ENCODE data around the gene RTEL1.

DNA sequence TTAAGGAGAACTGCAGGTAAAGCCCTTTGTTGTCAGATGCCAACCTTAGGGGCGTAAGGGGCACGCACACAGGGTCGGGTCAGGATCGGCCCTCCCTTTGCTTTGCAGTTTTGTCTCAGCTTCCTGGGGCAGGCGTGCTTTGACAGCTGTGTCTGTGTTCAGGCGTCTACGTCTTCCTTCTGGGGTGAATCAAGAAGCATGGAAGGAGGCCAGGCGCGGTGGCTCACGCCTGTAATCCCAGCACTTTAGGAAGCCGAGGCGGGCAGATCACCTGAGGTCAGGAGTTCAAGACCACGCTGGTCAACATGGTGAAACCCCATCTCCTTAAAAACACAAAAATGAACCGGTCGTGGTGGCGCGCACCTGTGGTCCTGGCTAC lies 51.0 kb downstream of the RTEL1 start:
- TF ChIP-seq, protein P1, sequence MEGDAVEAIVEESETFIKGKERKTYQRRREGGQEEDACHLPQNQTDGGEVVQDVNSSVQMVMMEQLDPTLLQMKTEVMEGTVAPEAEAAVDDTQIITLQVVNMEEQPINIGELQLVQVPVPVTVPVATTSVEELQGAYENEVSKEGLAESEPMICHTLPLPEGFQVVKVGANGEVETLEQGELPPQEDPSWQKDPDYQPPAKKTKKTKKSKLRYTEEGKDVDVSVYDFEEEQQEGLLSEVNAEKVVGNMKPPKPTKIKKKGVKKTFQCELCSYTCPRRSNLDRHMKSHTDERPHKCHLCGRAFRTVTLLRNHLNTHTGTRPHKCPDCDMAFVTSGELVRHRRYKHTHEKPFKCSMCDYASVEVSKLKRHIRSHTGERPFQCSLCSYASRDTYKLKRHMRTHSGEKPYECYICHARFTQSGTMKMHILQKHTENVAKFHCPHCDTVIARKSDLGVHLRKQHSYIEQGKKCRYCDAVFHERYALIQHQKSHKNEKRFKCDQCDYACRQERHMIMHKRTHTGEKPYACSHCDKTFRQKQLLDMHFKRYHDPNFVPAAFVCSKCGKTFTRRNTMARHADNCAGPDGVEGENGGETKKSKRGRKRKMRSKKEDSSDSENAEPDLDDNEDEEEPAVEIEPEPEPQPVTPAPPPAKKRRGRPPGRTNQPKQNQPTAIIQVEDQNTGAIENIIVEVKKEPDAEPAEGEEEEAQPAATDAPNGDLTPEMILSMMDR (IDR thresholded peaks at IDR 0.05; ENCODE audit: low read length), result no peak
- TF ChIP-seq EZH2 (IDR thresholded peaks at IDR 0.05; ENCODE audit: borderline replicate concordance, low read length), result no peak
